WTC11 (cell line): ENCODE results near the gene DNA2. TPM values are rescaled to one million over a fixed set of nuclear protein-coding genes. Genes with fewer than 3 reads are reported as not detected.

Experiments
- ATAC-seq: fragments of 200-7000 bp; cut with Tn5 transposase; 2 replicates; pipeline ENCODE4 v1.10.0; 2021; ENCODE audit warnings: mild to moderate bottlenecking, moderate library complexity
- CTCF ChIA-PET: fragments of 300-600 bp; sonication (Branson Sonifier 250); formaldehyde crosslinking; loops from one replicate; lab custom pipeline; 2021; ENCODE audit warnings: antibody characterized with exemption; lab: Charles Lee
- POLR2A ChIA-PET: fragments of 350-600 bp; sonication (Branson Sonifier 250); formaldehyde crosslinking; loops from one replicate; lab custom pipeline; 2021; ENCODE audit warnings: antibody characterized with exemption; lab: Charles Lee
- DNase-seq: peaks from one replicate; pipeline ENCODE4 v3.0.0; 2021; ENCODE audit warnings: low spot score
- H3K27ac Mint-ChIP-seq: 2 replicates; pipeline ENCODE4 v1.8.0; 2021; ENCODE audit warnings: mixed read lengths
- H3K27me3 Mint-ChIP-seq: 2 replicates; pipeline ENCODE4 v1.8.0; 2021; ENCODE audit warnings: low read depth, mild to moderate bottlenecking, moderate library complexity, mixed read lengths
- H3K36me3 Mint-ChIP-seq: 2 replicates; pipeline ENCODE4 v1.8.0; 2021; ENCODE audit warnings: mixed read lengths
- H3K4me1 Mint-ChIP-seq: 2 replicates; pipeline ENCODE4 v1.8.0; 2022; ENCODE audit warnings: mixed read lengths
- H3K4me3 Mint-ChIP-seq: 2 replicates; pipeline ENCODE4 v1.8.0; 2021; ENCODE audit warnings: mild to moderate bottlenecking, moderate library complexity, mixed read lengths
- H3K9me3 Mint-ChIP-seq: 2 replicates; pipeline ENCODE4 v1.8.0; 2021; ENCODE audit warnings: mixed read lengths
- ESRRA ChIP-seq: sonication (generic); formaldehyde crosslinking; IDR thresholded peaks from 2 replicates; pipeline ENCODE4 v1.8.1; 2022; ENCODE audit warnings: mild to moderate bottlenecking, missing genetic modification reagents, borderline replicate concordance
- GTF2I ChIP-seq: fragments of 250-450 bp; sonication (Bioruptor Pico); conservative IDR thresholded peaks from 2 replicates; pipeline ENCODE4 v1.4.0; 2021; ENCODE audit warnings: mild to moderate bottlenecking
- HMGA2 ChIP-seq: fragments of 250-450 bp; sonication (Bioruptor Pico); IDR thresholded peaks from 2 replicates; pipeline ENCODE4 v1.4.0; 2021; ENCODE audit warnings: mild to moderate bottlenecking, moderate library complexity
- JAZF1 ChIP-seq: fragments of 250-450 bp; sonication (Bioruptor Pico); IDR thresholded peaks from 2 replicates; pipeline ENCODE4 v1.9.0; 2021; ENCODE audit warnings: moderate library complexity, mild to moderate bottlenecking, inconsistent platforms
- OVOL2 ChIP-seq: fragments of 250-450 bp; sonication (Bioruptor Pico); IDR thresholded peaks from 2 replicates; pipeline ENCODE4 v1.9.0; 2021; ENCODE audit warnings: mild to moderate bottlenecking, borderline replicate concordance
- PRRX2 ChIP-seq: fragments of 250-450 bp; sonication (Bioruptor Pico); IDR thresholded peaks from 2 replicates; pipeline ENCODE4 v1.8.0; 2021; ENCODE audit warnings: mild to moderate bottlenecking
- RELA ChIP-seq: sonication (generic); formaldehyde crosslinking; IDR thresholded peaks from 2 replicates; pipeline ENCODE4 v1.8.1; 2022; ENCODE audit warnings: missing genetic modification reagents, mild to moderate bottlenecking, borderline replicate concordance
- TEAD1 ChIP-seq: sonication (generic); formaldehyde crosslinking; IDR thresholded peaks from 2 replicates; pipeline ENCODE4 v1.8.0; 2022; ENCODE audit warnings: mild to moderate bottlenecking, missing genetic modification reagents
- TEAD4 ChIP-seq: sonication (generic); formaldehyde crosslinking; IDR thresholded peaks from 2 replicates; pipeline ENCODE4 v1.8.0; 2022; ENCODE audit warnings: mild to moderate bottlenecking, missing genetic modification reagents
- ZNF219 ChIP-seq: sonication (generic); formaldehyde crosslinking; IDR thresholded peaks from 2 replicates; pipeline ENCODE4 v1.8.0; 2023; ENCODE audit warnings: missing genetic modification reagents, mild to moderate bottlenecking, borderline replicate concordance
- total RNA-seq: library from RNA; stranded (reverse); gene quantifications from 3 replicates; pipeline ENCODE4 v1.2.3, GENCODE V29; 2021
- TF ChIP-seq, protein P1 (sequence below): sonication (generic); formaldehyde crosslinking; IDR thresholded peaks from 2 replicates; pipeline ENCODE4 v1.8.1; 2022; ENCODE audit warnings: mild to moderate bottlenecking, moderate library complexity, missing genetic modification reagents
- TF ChIP-seq, protein P2 (sequence below): sonication (generic); formaldehyde crosslinking; IDR thresholded peaks from 2 replicates; pipeline ENCODE4 v1.8.0; 2023; ENCODE audit warnings: missing genetic modification reagents, mild to moderate bottlenecking, borderline replicate concordance
- TF ChIP-seq, protein P3 (sequence below): sonication (generic); formaldehyde crosslinking; IDR thresholded peaks from 2 replicates; pipeline ENCODE4 v1.8.0; 2022; ENCODE audit warnings: missing genetic modification reagents
- TF ChIP-seq, protein P4 (sequence below): sonication (generic); formaldehyde crosslinking; IDR thresholded peaks from 2 replicates; pipeline ENCODE4 v1.8.0; 2022; ENCODE audit warnings: mild to moderate bottlenecking, missing genetic modification reagents
- TF ChIP-seq, protein P5 (sequence below): sonication (generic); formaldehyde crosslinking; IDR thresholded peaks from 2 replicates; pipeline ENCODE4 v1.8.1; 2022; ENCODE audit warnings: low read depth, missing genetic modification reagents, borderline replicate concordance
- TF ChIP-seq, protein P6 (sequence below): sonication (generic); formaldehyde crosslinking; IDR thresholded peaks from 2 replicates; pipeline ENCODE4 v1.8.1; 2023; ENCODE audit warnings: mild to moderate bottlenecking, missing genetic modification reagents, borderline replicate concordance
- TF ChIP-seq, protein P7 (sequence below): sonication (generic); formaldehyde crosslinking; IDR thresholded peaks from 2 replicates; pipeline ENCODE4 v1.8.1; 2023; ENCODE audit warnings: mild to moderate bottlenecking, missing genetic modification reagents, moderate library complexity

The DNA2 gene
- total RNA-seq, 1 experiment from 2014 or later, result 46.3 TPM

DNA sequence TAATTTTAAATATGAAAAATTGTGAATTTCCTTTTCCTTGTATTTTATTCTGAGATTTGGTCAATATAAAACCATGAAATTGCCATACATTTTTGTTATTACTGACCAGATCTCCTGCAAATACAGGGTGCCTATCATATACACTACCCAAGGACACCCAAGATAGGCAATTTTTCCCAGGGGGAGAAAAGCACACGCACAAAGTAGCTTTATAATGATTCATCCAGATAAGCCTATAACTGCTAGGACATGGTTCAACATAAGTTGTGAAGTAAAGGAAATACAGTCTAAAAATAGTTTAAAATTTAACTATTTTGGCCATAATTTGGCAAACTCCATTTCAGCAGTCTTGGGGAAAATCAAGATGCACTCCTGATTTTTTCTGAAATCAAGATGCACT lies 69.5 kb downstream of the DNA2 start (continued):
- TF ChIP-seq, protein P1, sequence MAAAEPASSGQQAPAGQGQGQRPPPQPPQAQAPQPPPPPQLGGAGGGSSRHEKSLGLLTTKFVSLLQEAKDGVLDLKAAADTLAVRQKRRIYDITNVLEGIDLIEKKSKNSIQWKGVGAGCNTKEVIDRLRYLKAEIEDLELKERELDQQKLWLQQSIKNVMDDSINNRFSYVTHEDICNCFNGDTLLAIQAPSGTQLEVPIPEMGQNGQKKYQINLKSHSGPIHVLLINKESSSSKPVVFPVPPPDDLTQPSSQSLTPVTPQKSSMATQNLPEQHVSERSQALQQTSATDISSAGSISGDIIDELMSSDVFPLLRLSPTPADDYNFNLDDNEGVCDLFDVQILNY (CRISPR knock-in tag), result no peak
- TF ChIP-seq, protein P2, sequence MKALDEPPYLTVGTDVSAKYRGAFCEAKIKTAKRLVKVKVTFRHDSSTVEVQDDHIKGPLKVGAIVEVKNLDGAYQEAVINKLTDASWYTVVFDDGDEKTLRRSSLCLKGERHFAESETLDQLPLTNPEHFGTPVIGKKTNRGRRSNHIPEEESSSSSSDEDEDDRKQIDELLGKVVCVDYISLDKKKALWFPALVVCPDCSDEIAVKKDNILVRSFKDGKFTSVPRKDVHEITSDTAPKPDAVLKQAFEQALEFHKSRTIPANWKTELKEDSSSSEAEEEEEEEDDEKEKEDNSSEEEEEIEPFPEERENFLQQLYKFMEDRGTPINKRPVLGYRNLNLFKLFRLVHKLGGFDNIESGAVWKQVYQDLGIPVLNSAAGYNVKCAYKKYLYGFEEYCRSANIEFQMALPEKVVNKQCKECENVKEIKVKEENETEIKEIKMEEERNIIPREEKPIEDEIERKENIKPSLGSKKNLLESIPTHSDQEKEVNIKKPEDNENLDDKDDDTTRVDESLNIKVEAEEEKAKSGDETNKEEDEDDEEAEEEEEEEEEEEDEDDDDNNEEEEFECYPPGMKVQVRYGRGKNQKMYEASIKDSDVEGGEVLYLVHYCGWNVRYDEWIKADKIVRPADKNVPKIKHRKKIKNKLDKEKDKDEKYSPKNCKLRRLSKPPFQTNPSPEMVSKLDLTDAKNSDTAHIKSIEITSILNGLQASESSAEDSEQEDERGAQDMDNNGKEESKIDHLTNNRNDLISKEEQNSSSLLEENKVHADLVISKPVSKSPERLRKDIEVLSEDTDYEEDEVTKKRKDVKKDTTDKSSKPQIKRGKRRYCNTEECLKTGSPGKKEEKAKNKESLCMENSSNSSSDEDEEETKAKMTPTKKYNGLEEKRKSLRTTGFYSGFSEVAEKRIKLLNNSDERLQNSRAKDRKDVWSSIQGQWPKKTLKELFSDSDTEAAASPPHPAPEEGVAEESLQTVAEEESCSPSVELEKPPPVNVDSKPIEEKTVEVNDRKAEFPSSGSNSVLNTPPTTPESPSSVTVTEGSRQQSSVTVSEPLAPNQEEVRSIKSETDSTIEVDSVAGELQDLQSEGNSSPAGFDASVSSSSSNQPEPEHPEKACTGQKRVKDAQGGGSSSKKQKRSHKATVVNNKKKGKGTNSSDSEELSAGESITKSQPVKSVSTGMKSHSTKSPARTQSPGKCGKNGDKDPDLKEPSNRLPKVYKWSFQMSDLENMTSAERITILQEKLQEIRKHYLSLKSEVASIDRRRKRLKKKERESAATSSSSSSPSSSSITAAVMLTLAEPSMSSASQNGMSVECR (CRISPR knock-in tag), result no peak
- TF ChIP-seq, protein P3, sequence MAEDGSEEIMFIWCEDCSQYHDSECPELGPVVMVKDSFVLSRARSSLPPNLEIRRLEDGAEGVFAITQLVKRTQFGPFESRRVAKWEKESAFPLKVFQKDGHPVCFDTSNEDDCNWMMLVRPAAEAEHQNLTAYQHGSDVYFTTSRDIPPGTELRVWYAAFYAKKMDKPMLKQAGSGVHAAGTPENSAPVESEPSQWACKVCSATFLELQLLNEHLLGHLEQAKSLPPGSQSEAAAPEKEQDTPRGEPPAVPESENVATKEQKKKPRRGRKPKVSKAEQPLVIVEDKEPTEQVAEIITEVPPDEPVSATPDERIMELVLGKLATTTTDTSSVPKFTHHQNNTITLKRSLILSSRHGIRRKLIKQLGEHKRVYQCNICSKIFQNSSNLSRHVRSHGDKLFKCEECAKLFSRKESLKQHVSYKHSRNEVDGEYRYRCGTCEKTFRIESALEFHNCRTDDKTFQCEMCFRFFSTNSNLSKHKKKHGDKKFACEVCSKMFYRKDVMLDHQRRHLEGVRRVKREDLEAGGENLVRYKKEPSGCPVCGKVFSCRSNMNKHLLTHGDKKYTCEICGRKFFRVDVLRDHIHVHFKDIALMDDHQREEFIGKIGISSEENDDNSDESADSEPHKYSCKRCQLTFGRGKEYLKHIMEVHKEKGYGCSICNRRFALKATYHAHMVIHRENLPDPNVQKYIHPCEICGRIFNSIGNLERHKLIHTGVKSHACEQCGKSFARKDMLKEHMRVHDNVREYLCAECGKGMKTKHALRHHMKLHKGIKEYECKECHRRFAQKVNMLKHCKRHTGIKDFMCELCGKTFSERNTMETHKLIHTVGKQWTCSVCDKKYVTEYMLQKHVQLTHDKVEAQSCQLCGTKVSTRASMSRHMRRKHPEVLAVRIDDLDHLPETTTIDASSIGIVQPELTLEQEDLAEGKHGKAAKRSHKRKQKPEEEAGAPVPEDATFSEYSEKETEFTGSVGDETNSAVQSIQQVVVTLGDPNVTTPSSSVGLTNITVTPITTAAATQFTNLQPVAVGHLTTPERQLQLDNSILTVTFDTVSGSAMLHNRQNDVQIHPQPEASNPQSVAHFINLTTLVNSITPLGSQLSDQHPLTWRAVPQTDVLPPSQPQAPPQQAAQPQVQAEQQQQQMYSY (CRISPR knock-in tag), result no peak
- no peak for TF ChIP-seq OVOL2 (CRISPR knock-in tag)
- TF ChIP-seq, all 79 proteins: peak for 0

DNA sequence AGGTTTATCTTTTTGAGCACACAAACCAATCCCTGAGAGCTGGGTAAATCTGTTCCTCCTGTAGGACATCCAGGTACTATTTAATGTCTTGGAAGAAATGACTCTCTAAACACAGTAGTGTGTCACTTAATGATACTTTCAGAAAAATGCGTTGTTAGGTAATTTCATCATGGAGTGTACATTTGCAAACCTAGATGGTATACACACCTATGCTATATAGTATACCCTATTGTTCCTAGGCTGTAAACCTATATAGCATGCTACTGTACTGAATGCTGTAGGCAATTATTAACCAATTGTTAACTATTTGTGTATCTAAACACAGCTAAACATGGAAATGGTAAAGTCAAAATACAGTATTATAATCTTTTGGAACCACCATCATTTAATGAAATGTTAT lies 74.8 kb downstream of the DNA2 start:
- Mint-ChIP-seq H3K36me3 (peaks cover 22% of the 10 kb centered on the region), H3K27me3 (no peaks in the 10 kb centered on the region), H3K9me3 (no peaks in the 10 kb centered on the region), H3K4me1 (no peaks in the 10 kb centered on the region), H3K27ac (no peak overlapping the region), H3K4me3 (no peak overlapping the region)
- DNase-seq, result no peak
- ATAC-seq, result no peak
- TF ChIP-seq, protein P4, sequence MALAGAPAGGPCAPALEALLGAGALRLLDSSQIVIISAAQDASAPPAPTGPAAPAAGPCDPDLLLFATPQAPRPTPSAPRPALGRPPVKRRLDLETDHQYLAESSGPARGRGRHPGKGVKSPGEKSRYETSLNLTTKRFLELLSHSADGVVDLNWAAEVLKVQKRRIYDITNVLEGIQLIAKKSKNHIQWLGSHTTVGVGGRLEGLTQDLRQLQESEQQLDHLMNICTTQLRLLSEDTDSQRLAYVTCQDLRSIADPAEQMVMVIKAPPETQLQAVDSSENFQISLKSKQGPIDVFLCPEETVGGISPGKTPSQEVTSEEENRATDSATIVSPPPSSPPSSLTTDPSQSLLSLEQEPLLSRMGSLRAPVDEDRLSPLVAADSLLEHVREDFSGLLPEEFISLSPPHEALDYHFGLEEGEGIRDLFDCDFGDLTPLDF (CRISPR knock-in tag), result no peak
- TF ChIP-seq ESRRA (CRISPR knock-in tag), result no peak
- TF ChIP-seq, protein P5, sequence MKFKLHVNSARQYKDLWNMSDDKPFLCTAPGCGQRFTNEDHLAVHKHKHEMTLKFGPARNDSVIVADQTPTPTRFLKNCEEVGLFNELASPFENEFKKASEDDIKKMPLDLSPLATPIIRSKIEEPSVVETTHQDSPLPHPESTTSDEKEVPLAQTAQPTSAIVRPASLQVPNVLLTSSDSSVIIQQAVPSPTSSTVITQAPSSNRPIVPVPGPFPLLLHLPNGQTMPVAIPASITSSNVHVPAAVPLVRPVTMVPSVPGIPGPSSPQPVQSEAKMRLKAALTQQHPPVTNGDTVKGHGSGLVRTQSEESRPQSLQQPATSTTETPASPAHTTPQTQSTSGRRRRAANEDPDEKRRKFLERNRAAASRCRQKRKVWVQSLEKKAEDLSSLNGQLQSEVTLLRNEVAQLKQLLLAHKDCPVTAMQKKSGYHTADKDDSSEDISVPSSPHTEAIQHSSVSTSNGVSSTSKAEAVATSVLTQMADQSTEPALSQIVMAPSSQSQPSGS (CRISPR knock-in tag), result no peak
- ChIA-PET POLR2A (no interaction called here), CTCF (no interaction called here)

DNA sequence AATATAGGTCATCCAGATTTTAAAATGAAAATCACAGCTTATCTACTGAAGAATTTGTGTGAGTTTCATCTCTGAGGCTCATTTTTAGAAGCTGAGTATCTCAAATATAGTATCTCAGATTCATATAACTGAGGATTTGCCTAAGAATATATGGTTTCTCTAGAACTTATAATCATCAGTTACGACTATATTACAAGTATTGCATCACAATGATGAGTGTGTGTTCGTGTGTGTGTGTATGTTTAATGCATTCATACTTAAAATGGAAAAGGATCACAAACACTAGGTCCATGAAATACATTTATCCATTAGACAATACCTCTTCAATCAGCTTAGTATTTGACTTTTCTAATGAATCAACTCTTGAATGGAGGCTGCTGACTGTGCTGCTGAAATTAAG lies 86.0 kb downstream of the DNA2 start:
- H3K4me1 Mint-ChIP-seq, result no peaks in the 10 kb centered on the region
- H3K9me3 Mint-ChIP-seq, result no peaks in the 10 kb centered on the region
- H3K4me3 Mint-ChIP-seq, result no peak overlapping the region
- no peak overlapping the region for H3K27ac Mint-ChIP-seq
- peaks cover 29% of the 10 kb centered on the region for H3K36me3 Mint-ChIP-seq
- no peaks in the 10 kb centered on the region for H3K27me3 Mint-ChIP-seq
- DNase-seq (no peak), ATAC-seq (no peak)
- POLR2A ChIA-PET, result no interaction called here
- CTCF ChIA-PET, result no interaction called here
- TF ChIP-seq RELA (CRISPR knock-in tag) (no peak), JAZF1 (no peak), ZNF219 (no peak), PRRX2 (CRISPR knock-in tag) (no peak), GTF2I (no peak), TEAD4 (no peak), TEAD1 (CRISPR knock-in tag) (no peak), HMGA2 (CRISPR knock-in tag) (no peak)
- TF ChIP-seq, protein P6, sequence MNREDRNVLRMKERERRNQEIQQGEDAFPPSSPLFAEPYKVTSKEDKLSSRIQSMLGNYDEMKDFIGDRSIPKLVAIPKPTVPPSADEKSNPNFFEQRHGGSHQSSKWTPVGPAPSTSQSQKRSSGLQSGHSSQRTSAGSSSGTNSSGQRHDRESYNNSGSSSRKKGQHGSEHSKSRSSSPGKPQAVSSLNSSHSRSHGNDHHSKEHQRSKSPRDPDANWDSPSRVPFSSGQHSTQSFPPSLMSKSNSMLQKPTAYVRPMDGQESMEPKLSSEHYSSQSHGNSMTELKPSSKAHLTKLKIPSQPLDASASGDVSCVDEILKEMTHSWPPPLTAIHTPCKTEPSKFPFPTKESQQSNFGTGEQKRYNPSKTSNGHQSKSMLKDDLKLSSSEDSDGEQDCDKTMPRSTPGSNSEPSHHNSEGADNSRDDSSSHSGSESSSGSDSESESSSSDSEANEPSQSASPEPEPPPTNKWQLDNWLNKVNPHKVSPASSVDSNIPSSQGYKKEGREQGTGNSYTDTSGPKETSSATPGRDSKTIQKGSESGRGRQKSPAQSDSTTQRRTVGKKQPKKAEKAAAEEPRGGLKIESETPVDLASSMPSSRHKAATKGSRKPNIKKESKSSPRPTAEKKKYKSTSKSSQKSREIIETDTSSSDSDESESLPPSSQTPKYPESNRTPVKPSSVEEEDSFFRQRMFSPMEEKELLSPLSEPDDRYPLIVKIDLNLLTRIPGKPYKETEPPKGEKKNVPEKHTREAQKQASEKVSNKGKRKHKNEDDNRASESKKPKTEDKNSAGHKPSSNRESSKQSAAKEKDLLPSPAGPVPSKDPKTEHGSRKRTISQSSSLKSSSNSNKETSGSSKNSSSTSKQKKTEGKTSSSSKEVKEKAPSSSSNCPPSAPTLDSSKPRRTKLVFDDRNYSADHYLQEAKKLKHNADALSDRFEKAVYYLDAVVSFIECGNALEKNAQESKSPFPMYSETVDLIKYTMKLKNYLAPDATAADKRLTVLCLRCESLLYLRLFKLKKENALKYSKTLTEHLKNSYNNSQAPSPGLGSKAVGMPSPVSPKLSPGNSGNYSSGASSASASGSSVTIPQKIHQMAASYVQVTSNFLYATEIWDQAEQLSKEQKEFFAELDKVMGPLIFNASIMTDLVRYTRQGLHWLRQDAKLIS (CRISPR knock-in tag), result no peak
- TF ChIP-seq, protein P7, sequence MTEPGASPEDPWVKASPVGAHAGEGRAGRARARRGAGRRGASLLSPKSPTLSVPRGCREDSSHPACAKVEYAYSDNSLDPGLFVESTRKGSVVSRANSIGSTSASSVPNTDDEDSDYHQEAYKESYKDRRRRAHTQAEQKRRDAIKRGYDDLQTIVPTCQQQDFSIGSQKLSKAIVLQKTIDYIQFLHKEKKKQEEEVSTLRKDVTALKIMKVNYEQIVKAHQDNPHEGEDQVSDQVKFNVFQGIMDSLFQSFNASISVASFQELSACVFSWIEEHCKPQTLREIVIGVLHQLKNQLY (CRISPR knock-in tag), result no peak
